ENCODE results near the gene TMCC1. TPM values are rescaled to one million over a fixed set of nuclear protein-coding genes. Genes with fewer than 3 reads are reported as not detected.

TMCC1 gene
- total and polyA plus RNA-seq, 2 donors (not counting 1 experiment from before 2014, with no cell fraction given): 8.5 to 32.2 TPM

- Mint-ChIP-seq H3K9me3 (ENCODE audit: insufficient read depth) (peaks cover 2% of the 10 kb centered on the region), H3K4me1 (peaks cover 12% of the 10 kb centered on the region), H3K27ac (no peak overlapping the region), H3K4me3 (no peak overlapping the region), H3K27me3 (no peaks in the 10 kb centered on the region)
- Histone ChIP-seq H3K79me2 (ENCODE audit: control insufficient read depth, insufficient read depth, low read length) (peaks cover 29% of the 10 kb centered on the region), H3K27me3 (replicated peaks in 1 of 4; ENCODE audit: control extremely low read depth in 1 of 4, control insufficient read depth in 3 of 4, insufficient read depth in 4 of 4, low read length in 3 of 4) (no peaks in the 10 kb centered on the region), H3K4me2 (replicated peaks; ENCODE audit: low read depth, low read length, poor library complexity, severe bottlenecking) (no peak overlapping the region), H3K27ac (ENCODE audit: low read length in 2 of 2) (no peak overlapping the region), H3K9me3 (ENCODE audit: control extremely low read depth in 1 of 3, control insufficient read depth in 2 of 3, insufficient read depth in 1 of 3, low read length in 2 of 3) (peaks cover 0 to 2% (median 0%) of the 10 kb centered on the region in 3 donors), H3K36me3 (replicated peaks in 1 of 2; ENCODE audit: control extremely low read depth in 1 of 2, control insufficient read depth in 1 of 2, extremely low read depth in 1 of 2, insufficient read depth in 2 of 2, low read length in 1 of 2) (peaks cover 0 to 2% of the 10 kb centered on the region in 2 experiments), H4K20me1 (ENCODE audit: control insufficient read depth, insufficient read depth, low read length, poor library complexity, severe bottlenecking) (no peaks in the 10 kb centered on the region), H3K4me1 (ENCODE audit: control insufficient read depth in 2 of 2, insufficient read depth in 2 of 2, low read length in 2 of 2) (no peaks in the 10 kb centered on the region), H3K9ac (ENCODE audit: low read length) (no peak overlapping the region), H2AFZ (ENCODE audit: insufficient read depth, low read depth, low read length, poor library complexity, severe bottlenecking) (no peak overlapping the region), H3K4me3 (ENCODE audit: control extremely low read depth in 1 of 5, extremely low read depth in 1 of 5, insufficient read depth in 1 of 5, low read depth in 2 of 5, low read length in 4 of 5) (no peak overlapping the region)
- POLR2A ChIA-PET: no interaction called here
- ATAC-seq (ENCODE audit: low read depth): no peak
- no peak for DNase-seq
- TF ChIP-seq CTCF (IDR thresholded peaks at IDR 0.05): no peak
- TF ChIP-seq EZH2 (IDR thresholded peaks at IDR 0.05; ENCODE audit: borderline replicate concordance, insufficient read depth, low read depth, low read length, poor library complexity, severe bottlenecking): no peak
- CTCF ChIA-PET: no interaction called here
- 100% methylated on average over 1 of the region's 1 CpG for WGBS (ENCODE audit: insufficient coverage)
- intact Hi-C loops (cut with micrococcal nuclease): no loop called here
These were observed 39.1 kb downstream of the TMCC1 start for GRCh38 chr3:129854460-129854859.

GRCh38 chr3:129845956-129846355 lies 47.6 kb downstream of the TMCC1 start:
- ChIA-PET POLR2A (no interaction called here), CTCF (no interaction called here)
- Histone ChIP-seq H3K4me3 (ENCODE audit: control extremely low read depth in 1 of 5, extremely low read depth in 1 of 5, insufficient read depth in 1 of 5, low read depth in 2 of 5, low read length in 4 of 5) (no peak overlapping the region), H2AFZ (ENCODE audit: insufficient read depth, low read depth, low read length, poor library complexity, severe bottlenecking) (no peak overlapping the region), H3K79me2 (ENCODE audit: control insufficient read depth, insufficient read depth, low read length) (peaks cover 7% of the 10 kb centered on the region), H3K9ac (ENCODE audit: low read length) (no peak overlapping the region), H3K27me3 (replicated peaks in 1 of 4; ENCODE audit: control extremely low read depth in 1 of 4, control insufficient read depth in 3 of 4, insufficient read depth in 4 of 4, low read length in 3 of 4) (no peaks in the 10 kb centered on the region), H4K20me1 (ENCODE audit: control insufficient read depth, insufficient read depth, low read length, poor library complexity, severe bottlenecking) (no peaks in the 10 kb centered on the region), H3K36me3 (replicated peaks in 1 of 2; ENCODE audit: control extremely low read depth in 1 of 2, control insufficient read depth in 1 of 2, extremely low read depth in 1 of 2, insufficient read depth in 2 of 2, low read length in 1 of 2) (peaks cover under 1 to 5% of the 10 kb centered on the region in 2 experiments), H3K4me1 (ENCODE audit: control insufficient read depth in 2 of 2, insufficient read depth in 2 of 2, low read length in 2 of 2) (no peaks in the 10 kb centered on the region), H3K4me2 (replicated peaks; ENCODE audit: low read depth, low read length, poor library complexity, severe bottlenecking) (no peak overlapping the region), H3K9me3 (ENCODE audit: control extremely low read depth in 1 of 3, control insufficient read depth in 2 of 3, insufficient read depth in 1 of 3, low read length in 2 of 3) (peaks cover 0 to 10% (median 2%) of the 10 kb centered on the region in 3 donors), H3K27ac (ENCODE audit: low read length in 2 of 2) (no peak overlapping the region)
- ATAC-seq (ENCODE audit: low read depth) (no peak), DNase-seq (no peak)
- H3K4me3 Mint-ChIP-seq: no peak overlapping the region
- WGBS (ENCODE audit: insufficient coverage): no CpG with 5 or more reads among the region's 2 CpGs
- peaks cover 3% of the 10 kb centered on the region for H3K4me1 Mint-ChIP-seq
- intact Hi-C loops (cut with micrococcal nuclease): no loop called here
- TF ChIP-seq CTCF (IDR thresholded peaks at IDR 0.05) (no peak), EZH2 (IDR thresholded peaks at IDR 0.05; ENCODE audit: borderline replicate concordance, insufficient read depth, low read depth, low read length, poor library complexity, severe bottlenecking) (no peak)
- H3K9me3 Mint-ChIP-seq (ENCODE audit: insufficient read depth): no peaks in the 10 kb centered on the region
- no peaks in the 10 kb centered on the region for H3K27me3 Mint-ChIP-seq
- H3K27ac Mint-ChIP-seq: no peak overlapping the region

Measured in B cell (primary cell).